Measurements from ENCODE around the gene CDCA4.
A peak's percentile ranks its signal among the peaks of the same experiment; 100 is the strongest.

CDCA4 gene

DNA sequence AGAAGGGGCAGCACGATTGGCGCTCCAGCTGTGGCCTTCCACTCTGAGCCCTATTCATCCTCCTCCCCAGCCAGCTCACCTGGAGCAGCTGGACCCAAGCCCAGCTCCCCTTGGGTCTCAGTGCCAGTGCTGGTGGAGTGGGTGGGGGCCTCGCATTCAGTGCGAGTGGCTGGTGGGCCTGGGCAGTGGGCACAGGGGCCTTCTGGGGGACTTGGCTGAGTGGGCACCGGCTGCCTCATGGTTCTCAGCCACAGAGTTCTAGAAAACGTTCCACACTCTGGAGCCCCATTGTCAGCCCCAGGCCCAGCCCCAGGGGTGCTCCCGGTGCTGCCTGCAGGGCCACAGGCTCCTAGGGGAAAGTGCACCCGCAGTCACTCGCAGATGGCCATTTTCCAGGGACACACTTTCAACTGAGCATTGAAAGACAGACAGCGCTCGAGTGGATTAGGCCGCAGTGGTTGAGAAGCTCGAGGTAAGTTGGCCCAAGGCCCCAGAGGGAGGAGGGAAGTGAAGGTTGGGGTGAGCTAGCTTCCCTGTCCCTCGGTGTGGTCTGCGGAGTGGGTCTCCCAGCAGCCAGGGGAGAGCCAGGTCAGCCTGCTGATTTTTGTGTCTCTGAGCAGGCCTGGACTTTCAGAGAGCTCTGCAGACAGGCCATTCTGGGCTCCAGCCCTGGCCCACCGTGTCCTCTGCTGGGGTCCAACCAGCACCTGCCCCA lies 31.5 kb downstream of the CDCA4 start:
- no peak for DNase-seq (ENCODE audit: low spot score)

DNA sequence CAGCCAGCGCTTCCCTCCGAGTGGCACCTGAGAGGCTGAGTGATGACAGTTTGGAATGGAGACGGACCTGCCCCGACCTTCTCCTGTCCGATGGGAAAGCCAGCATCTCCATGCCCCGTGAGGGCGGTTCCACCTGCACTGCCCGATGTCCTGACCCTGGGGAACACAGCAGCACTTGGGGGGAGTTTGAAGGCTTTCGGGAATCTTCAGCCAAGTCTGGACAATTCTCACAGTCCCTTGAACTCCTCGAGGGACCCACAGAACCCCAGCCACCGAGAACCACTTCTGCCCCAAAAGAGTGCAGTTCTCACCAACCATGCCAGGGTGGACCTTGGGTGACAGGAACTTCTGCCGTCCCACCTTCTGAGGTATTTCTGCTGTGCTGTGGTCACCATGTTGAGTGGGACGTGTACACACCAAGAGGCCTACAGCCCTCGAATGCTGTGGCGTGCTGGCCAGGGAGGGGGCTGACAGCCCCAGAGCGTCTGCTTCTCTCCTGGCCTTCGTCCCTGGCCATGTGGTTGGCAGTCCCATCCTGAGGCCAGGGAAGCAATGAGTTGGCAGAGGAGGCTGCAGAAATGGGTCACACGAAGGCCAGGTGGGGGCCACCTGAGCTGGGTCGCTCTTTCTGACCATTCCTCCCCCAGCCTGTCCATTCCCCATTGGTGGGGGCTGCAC lies 34.3 kb downstream of the CDCA4 start:
- no peak for DNase-seq (ENCODE audit: low spot score)

GRCh38 chr14:104985675-104986486 lies 35.0 kb downstream of the CDCA4 start, which contains the start of gene CLBA1:
CLBA1 (plus strand) TSS chr14:104985788; CDS start chr14:104986432, 644 bp downstream.
- peak; percentile 99 for DNase-seq (ENCODE audit: low spot score)

- DNase-seq (ENCODE audit: low spot score) = no peak
Measured at GRCh38 chr14:104984056-104984894, 36.6 kb downstream of the CDCA4 start.

DNA sequence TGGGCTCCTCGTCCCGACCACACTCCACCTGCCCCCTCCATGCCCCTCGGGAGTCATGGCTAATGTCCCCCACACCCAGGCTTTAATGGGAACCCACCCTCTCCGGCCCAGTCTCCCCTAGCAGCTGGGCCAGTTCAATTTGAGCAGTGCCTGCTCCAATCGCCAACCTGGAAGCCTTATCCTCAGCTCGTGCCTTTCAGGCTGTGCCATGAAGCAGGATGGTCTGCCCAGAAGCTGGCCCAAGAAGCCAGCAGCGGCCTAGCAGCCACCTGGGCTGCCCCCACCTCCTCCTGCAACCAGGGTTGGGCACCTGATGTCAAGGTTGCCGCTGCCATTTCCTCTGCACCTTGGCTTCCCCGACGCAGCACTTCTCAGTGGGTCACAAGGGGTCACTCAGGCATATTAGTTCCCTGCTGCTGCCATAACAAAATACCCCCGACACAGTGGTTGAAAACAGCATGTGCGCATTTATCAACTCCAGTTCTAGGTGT lies 37.6 kb downstream of the CDCA4 start:
- DNase-seq (ENCODE audit: low spot score) = no peak

GRCh38 chr14:104982548-104983230 lies 38.2 kb downstream of the CDCA4 start:
- no peak for DNase-seq (ENCODE audit: low spot score)

DNA sequence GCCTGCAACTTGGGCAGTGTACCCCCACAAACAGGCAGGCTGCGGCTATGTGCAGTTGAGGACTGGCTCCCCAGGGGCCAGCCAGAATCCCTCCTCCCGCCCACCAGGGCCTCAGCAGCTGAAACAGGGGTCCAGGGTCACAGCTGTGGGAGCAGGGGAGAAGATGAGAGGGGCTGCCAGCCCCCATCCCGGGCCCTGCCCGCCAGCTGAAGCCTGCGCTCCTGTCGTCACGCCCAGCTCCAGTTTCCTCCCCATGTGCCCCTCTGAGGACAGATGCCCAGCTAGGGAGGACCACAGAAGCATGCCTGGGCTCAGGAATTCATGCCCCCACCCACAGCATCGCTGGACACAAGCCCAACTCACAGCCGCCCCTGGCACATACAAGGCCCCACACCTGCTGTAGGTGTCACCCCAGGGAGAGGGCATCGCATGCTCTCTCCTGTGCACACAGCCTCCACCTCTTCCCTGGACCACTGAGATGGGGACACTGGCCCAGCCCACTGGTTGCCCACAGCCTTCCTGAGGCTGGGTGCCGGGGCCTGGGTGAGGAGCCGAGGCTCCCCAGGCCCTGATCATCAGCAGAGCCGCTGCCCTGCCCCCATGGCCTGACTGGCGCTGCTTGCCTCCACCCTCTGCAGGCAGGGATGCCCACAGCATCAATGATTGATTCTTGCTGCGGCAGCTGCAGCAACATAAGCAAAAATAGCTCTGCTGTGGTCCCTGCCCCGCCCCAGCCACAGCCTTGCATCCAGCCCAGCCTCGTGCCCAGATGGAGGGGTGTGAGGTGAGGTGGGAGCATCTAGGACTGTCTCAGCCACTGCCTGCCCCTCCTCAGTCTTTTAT lies 39.0 kb downstream of the CDCA4 start:
- no peak for DNase-seq (ENCODE audit: low spot score)

DNA sequence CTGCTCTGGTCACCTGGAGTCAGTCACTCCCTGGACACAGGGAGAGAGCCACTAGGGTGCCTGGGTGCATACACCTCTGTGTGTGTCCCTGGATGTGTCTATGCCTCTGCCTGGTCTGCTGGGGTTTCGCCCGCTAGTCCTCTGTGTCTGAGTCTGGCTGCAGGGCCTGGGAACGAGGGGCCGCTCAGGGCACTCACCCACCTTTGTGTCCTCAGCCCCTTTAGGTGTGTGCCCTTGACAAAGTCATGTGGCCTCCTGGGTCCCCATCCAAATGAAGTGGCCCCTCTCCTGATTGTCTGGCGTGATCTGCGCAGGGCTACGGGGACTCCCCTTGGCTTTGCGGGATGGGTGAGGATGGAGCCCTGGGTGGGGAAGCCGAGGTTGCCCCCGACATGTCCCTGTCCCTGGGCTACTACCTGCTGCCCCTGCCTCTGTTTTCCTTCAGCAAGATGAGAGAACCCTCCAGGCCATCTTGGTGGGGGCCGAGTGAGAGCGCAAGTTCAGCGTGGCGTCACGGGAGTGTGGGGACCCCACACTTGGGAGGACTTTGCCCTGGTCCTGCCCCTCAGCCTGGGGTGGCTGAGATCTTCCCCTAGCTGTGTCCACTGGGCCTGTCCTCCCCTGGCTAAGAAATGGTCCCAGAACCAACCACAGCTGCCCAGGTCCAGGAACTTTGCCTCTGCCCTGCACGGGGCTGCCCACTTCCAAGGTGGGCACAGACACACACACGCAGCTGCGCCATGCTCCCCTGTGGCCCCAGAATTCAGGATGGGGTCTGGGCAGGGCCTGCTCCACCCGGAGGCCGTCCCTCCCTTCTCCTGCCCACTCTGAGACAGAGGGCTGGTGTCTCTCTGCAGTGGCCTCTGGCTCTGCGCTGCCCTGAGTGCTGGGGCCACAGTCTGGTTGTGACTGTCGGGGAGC lies 40.0 kb downstream of the CDCA4 start:
- DNase-seq (ENCODE audit: low spot score) = no peak

DNA sequence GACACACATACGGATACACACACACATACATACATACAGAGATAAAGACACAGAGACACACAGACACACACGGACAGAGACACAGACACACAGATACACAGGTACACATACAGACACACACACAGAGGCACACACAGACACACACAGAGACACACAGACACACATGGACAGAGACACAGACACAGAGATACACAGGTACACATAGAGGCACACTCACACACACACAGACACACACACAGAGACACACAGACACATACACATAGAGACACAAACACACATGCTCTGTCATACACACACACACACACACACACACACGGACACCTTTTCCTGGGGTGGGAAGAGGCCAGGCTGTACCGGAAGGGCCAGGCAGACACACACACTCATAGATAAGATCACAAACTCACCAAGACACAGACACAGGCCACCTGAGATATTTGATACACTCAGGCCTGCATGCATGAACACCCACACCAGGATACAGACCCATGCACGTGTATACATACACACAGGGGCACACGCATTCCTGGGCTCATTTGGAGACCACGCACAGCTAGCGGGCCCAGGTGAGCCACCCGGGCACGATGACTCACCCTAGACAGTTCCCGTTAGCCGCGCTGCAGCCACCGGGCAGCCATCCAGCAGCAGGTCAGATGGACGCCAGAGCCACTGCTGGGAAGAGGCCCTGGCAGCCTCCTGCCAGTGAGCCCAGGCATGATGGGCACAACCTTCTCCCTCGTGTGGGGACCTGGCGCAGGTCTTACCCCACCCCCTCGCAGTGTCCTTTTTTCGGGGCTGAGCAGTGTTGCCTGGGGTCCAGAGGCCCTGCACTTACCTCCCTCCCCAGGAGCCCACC lies 40.9 kb downstream of the CDCA4 start:
- DNase-seq (ENCODE audit: low spot score) = no peak

DNA sequence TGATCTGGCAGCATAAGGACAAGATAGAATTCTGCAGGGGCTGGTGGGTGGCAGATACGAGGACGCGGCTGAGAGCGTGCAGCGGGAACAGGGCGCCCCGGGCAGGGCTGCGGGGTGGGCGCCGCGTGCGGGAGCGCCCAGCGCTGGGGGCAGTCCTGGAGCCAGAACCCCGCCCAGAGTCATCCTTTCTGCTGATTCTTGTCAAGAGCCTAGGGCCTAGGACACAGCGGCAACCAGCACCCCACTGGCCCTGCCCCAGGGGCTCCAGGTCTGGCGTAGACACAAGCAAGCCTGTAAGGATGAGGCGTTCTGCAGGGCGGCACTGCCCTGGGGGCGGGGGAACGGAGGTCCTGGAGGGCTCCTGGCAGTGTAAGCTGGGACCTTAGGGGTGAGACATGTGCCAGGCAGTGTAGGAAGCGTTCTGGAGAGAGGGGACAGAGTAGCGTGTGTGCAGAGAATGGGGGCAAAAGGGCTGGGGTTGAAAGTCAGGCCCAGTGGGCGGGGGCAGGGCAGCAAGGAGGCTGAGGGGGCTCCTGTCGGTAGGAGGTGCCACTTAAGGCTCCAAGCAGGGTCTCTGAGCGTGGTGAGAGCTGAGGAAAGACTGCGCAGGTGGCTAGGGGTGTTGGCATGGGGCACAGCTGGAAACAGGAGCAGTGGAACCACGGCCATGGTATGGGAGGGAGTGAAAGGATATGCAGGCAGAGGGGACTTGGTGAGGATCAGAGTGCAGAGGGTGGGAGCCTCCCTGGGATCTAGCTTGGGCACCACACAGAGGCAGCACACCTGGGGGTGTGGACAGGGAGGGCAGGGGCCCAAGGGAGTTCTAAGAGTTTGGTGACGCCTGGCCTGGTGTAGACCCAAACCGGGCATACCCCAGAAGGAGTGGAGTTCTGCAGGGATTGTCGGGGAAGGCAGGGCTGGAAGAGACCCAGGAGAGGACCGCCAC lies 41.9 kb downstream of the CDCA4 start:
- no peak for DNase-seq (ENCODE audit: low spot score)

- peak; percentile 89 for DNase-seq (ENCODE audit: low spot score)
Measured at GRCh38 chr14:104977681-104978653, 42.9 kb downstream of the CDCA4 start, which contains the start of gene AHNAK2. AHNAK2 (minus strand) TSS chr14:104978374; CDS start chr14:104978237, 137 bp downstream.

DNA sequence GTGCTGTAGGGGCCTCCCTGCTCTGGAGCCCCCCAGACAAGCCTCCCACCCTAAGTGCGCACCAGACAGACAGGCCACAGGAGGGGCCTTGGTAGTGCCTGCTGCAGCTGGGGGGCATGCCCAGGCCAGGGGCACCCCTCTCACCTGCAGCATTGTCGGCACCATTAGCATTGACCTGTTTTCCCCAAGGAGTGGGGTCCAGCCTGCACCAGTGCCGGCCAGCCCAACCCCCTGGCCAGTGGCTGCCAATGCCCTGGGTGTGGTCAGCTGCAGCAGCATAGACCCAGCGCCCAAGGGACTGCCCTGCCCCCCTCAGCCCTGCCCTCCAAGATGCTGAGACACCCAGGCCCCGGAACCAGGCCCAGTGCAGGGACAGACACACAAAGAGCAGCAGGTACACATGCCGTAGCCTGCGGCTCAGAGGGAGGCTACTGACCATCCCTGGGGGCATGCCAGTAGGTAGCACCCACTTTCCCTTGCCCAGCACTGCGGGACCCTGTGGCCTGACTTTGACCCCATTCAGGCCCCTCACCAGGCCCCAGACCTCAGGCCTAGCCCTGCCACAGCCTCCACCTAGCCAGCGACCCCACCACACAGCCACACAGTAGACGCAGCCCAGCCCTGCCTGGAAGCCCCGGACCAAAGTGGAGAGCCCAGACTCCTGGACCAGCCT lies 43.7 kb downstream of the CDCA4 start:
- no peak for DNase-seq (ENCODE audit: low spot score)

GRCh38 chr14:104976198-104977007 lies 44.5 kb downstream of the CDCA4 start:
- peak; percentile 81 for DNase-seq (ENCODE audit: low spot score)

Measured in AG08396 (cell line).